Skeletal muscle satellite cell (primary cell): ENCODE measurements around the gene FA2H.
"Not testable (repeated sequence)": the region's sequence is repeated elsewhere in the genome, so short reads cannot be mapped to it uniquely, and the experiment has no call there.

Experiments used
- H3K27me3 ChIP-seq: 2 replicates; pipeline ENCODE4 v1.7.0; 2013; ENCODE audit warnings: low read length; ENCODE audit not compliant: control insufficient read depth, insufficient read depth
- H3K36me3 ChIP-seq: 2 replicates; pipeline ENCODE4 v1.7.0; 2013; ENCODE audit warnings: mild to moderate bottlenecking, control low read depth, low read length; ENCODE audit not compliant: insufficient read depth
- H3K4me1 ChIP-seq: 2 replicates; pipeline ENCODE4 v1.7.0; 2013; ENCODE audit warnings: low read length; ENCODE audit not compliant: control insufficient read depth, insufficient read depth
- H3K4me2 ChIP-seq: 2 replicates; pipeline ENCODE4 v1.7.0; 2013; ENCODE audit warnings: mild to moderate bottlenecking, low read length
- H3K4me3 ChIP-seq: 2 replicates; pipeline ENCODE4 v1.7.0; 2013; ENCODE audit warnings: low read length
- H3K9ac ChIP-seq: 2 replicates; pipeline ENCODE4 v1.7.0; 2013; ENCODE audit warnings: mild to moderate bottlenecking, low read depth, low read length, moderate library complexity
- H3K9me3 ChIP-seq: replicated peaks from 2 replicates; pipeline ENCODE4 v1.7.0; 2013; ENCODE audit warnings: mild to moderate bottlenecking, control low read depth, low read length

FA2H gene

DNA sequence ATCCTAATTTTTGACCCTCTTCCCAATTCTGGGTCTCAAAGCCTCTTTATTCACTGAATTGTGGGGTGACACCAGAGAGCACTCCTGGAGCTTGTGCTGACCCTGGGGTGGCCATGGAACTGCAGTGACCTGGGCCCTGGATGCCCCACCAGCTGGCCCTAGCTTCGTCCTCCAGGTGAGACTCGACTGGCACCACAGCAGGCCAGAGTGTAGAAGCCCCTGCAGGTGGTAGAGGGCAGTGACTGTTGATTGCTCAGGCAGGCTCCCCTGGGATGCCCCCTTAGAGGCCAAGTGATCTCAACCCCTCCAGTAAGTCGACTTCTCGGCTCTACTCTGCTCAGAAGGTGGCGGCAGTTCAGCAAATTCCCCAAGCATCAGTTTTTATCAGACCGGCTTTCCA lies 6.4 kb downstream of the FA2H start:
- Histone ChIP-seq H3K4me2 (no peak overlapping the region), H3K9ac (no peak overlapping the region), H3K4me3 (no peak overlapping the region), H3K9me3 (no peaks in the 10 kb centered on the region), H3K36me3 (no peaks in the 10 kb centered on the region), H3K4me1 (no peaks in the 10 kb centered on the region), H3K27me3 (peaks cover 70% of the 10 kb centered on the region)

DNA sequence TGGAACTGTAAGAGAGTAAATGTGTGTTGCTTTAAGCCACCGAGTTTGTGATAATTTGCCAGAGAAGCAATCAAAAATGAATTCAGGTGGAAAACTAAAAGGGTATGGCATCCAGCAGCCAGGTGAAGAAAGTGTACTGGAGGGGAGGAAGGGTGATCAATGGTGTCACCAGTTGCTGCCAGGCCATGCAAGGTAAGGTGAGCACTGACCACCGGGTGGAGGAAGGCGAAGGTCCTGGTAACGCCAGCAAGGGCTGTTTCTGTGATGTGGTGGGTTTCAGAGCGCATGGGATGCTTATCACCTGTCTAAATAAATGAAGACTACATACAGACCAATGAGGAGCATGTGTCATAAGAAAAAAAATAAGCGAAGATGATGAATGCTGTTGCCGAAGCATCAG lies 6.9 kb downstream of the FA2H start:
- H3K9me3 ChIP-seq: no peaks in the 10 kb centered on the region
- no peaks in the 10 kb centered on the region for H3K36me3 ChIP-seq
- peaks cover 65% of the 10 kb centered on the region for H3K27me3 ChIP-seq
- H3K4me2 ChIP-seq: no peak overlapping the region
- H3K4me3 ChIP-seq: no peak overlapping the region
- no peaks in the 10 kb centered on the region for H3K4me1 ChIP-seq
- no peak overlapping the region for H3K9ac ChIP-seq

DNA sequence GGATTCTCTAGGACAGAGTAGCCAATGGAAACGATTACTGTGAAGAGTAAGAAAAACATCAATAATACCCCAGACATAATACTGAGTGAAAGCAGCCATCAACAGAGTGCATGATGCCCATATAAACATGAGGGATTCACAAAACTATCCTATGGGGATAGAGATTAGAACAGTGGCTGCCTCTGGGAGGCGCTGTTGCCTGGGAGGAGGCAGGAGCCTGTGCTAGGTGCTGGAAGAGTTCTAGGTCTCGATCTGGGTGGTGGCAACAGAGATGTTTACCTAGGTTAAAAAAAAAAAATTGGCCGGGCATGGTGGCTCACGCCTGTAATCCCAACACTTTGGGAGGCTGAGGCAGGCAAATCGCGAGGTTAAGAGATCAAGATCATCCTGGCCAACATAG lies 7.9 kb downstream of the FA2H start:
- Histone ChIP-seq H3K27me3 (peaks cover 56% of the 10 kb centered on the region), H3K9ac (no peak overlapping the region), H3K4me3 (no peak overlapping the region), H3K9me3 (no peaks in the 10 kb centered on the region), H3K4me2 (no peak overlapping the region), H3K36me3 (no peaks in the 10 kb centered on the region), H3K4me1 (no peaks in the 10 kb centered on the region)

DNA sequence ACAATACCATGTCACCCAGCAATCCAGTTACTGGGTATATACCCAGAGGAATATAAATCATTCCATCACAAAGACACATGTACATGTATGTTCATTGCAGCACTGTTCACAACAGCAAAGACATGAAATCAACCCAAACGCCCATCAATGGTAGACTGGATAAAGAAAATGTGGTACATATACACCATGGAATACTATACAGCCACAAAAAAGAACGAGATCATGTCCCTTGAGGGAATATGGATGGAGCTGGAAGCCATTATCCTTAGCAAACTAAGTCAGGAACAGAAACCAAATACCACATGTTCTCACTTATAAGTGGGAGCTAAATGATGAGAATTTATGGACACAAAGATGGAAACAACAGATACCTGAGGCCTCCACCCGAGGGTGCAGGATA lies 10.4 kb downstream of the FA2H start:
- H3K4me1 ChIP-seq, H3K4me3 ChIP-seq, H3K4me2 ChIP-seq, H3K9me3 ChIP-seq, H3K36me3 ChIP-seq, H3K9ac ChIP-seq: not testable (repeated sequence)
- peaks cover 33% of the 10 kb centered on the region for H3K27me3 ChIP-seq

- H3K4me3 ChIP-seq: no peak overlapping the region
- no peak overlapping the region for H3K4me2 ChIP-seq
- no peaks in the 10 kb centered on the region for H3K4me1 ChIP-seq
- peaks cover 24% of the 10 kb centered on the region for H3K27me3 ChIP-seq
- no peak overlapping the region for H3K9ac ChIP-seq
- H3K36me3 ChIP-seq: no peaks in the 10 kb centered on the region
- H3K9me3 ChIP-seq: no peaks in the 10 kb centered on the region
Observed at GRCh38 chr16:74761665-74762064, 13.0 kb downstream of the FA2H start.

GRCh38 chr16:74760007-74760767 lies 14.4 kb downstream of the FA2H start:
- no peaks in the 10 kb centered on the region for H3K4me1 ChIP-seq
- no peak overlapping the region for H3K9ac ChIP-seq
- H3K4me2 ChIP-seq: no peak overlapping the region
- H3K27me3 ChIP-seq: peaks cover 27% of the 10 kb centered on the region
- H3K4me3 ChIP-seq: no peak overlapping the region
- H3K36me3 ChIP-seq: no peaks in the 10 kb centered on the region
- no peaks in the 10 kb centered on the region for H3K9me3 ChIP-seq

DNA sequence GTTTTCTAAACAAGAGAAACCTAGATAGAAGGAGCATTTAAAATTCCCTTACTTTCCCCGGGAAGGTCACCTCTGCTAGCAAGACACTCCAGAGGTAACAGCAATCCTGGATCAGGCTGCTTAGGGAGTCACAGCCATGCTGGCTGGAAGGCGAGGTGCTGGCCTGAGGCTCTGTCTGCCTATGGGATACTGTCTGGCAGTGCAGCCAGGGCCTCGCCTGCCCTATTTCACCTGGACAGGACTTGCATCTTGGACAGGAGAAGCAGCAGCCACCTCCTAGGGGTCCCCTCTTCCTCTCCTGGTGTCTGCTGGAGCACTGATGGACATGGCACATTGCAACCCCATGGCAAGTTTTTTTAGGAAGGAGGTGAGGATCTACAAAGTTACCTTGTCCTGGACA lies 15.1 kb downstream of the FA2H start:
- Histone ChIP-seq H3K9ac (no peak overlapping the region), H3K4me1 (no peaks in the 10 kb centered on the region), H3K4me3 (no peak overlapping the region), H3K9me3 (no peaks in the 10 kb centered on the region), H3K27me3 (peaks cover 26% of the 10 kb centered on the region), H3K36me3 (no peaks in the 10 kb centered on the region), H3K4me2 (no peak overlapping the region)

DNA sequence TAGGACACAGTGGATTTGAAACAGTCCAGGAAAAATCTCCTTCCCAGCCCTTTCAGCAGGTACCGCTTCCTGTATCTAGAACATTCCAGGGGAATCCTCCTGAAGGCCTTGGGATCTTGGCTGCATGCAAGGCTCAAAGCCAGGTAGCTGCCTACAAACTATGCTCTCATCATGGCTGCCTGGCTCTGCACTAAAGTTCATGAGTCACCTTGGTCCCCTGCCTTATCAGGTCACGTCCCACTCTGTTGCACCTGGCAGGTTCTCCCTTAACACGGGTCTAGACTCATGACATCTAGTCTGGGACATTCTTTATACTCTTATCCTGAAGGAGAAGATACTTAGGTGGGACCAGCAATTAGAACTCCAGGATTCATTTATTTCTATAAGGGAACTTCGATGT lies 15.8 kb downstream of the FA2H start:
- H3K27me3 ChIP-seq: peaks cover 26% of the 10 kb centered on the region
- H3K4me3 ChIP-seq: no peak overlapping the region

GRCh38 chr16:74757349-74757748 lies 17.3 kb downstream of the FA2H start:
- no peak overlapping the region for H3K9ac ChIP-seq
- H3K4me2 ChIP-seq: no peak overlapping the region
- H3K4me1 ChIP-seq: no peaks in the 10 kb centered on the region
- no peaks in the 10 kb centered on the region for H3K36me3 ChIP-seq
- H3K27me3 ChIP-seq: peaks cover 34% of the 10 kb centered on the region
- H3K4me3 ChIP-seq: no peak overlapping the region
- H3K9me3 ChIP-seq: no peaks in the 10 kb centered on the region

More for the DNA sequence above, 15.8 kb downstream of the FA2H start:
- no peak overlapping the region for H3K4me2 ChIP-seq
- no peaks in the 10 kb centered on the region for H3K36me3 ChIP-seq
- no peak overlapping the region for H3K9ac ChIP-seq
- no peaks in the 10 kb centered on the region for H3K4me1 ChIP-seq
- H3K9me3 ChIP-seq: no peaks in the 10 kb centered on the region

DNA sequence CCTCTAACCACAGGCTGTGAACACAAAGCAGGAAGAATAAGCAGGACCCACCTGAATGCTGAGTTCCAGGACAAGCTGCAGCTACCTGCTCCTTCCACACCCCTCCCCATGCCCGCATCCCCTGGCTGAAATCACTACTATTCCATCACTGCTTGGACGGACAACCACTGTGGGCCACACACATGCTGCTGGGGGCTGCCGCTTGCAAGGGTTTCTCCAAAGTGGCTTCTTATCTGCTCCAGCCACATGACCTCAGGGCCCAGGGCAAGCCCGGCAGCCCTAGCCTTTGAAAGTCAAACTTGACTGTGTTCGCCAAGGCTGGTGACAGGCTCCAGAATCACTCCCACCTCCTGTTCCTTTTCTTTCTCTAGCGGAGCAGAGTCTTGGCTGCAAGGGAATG lies 18.4 kb downstream of the FA2H start:
- Histone ChIP-seq H3K27me3 (peaks cover 45% of the 10 kb centered on the region), H3K4me1 (no peaks in the 10 kb centered on the region), H3K4me3 (no peak overlapping the region), H3K9me3 (no peaks in the 10 kb centered on the region), H3K9ac (no peak overlapping the region), H3K4me2 (no peak overlapping the region), H3K36me3 (no peaks in the 10 kb centered on the region)

- Histone ChIP-seq H3K4me1 (no peaks in the 10 kb centered on the region), H3K4me3 (no peak overlapping the region), H3K36me3 (no peaks in the 10 kb centered on the region), H3K9me3 (no peaks in the 10 kb centered on the region), H3K4me2 (no peak overlapping the region), H3K27me3 (peaks cover 65% of the 10 kb centered on the region), H3K9ac (no peak overlapping the region)
Observed at GRCh38 chr16:74753180-74753579, 21.4 kb downstream of the FA2H start.

GRCh38 chr16:74752756-74753155 lies 21.9 kb downstream of the FA2H start:
- H3K9me3 ChIP-seq: no peaks in the 10 kb centered on the region
- H3K9ac ChIP-seq: no peak overlapping the region
- no peak overlapping the region for H3K4me2 ChIP-seq
- peaks cover 67% of the 10 kb centered on the region for H3K27me3 ChIP-seq
- H3K36me3 ChIP-seq: no peaks in the 10 kb centered on the region
- H3K4me1 ChIP-seq: no peaks in the 10 kb centered on the region
- no peak overlapping the region for H3K4me3 ChIP-seq
